ENCODE results near the gene PHYHIPL. TPM values are rescaled to one million over a fixed set of nuclear protein-coding genes. Genes with fewer than 3 reads are reported as not detected.
"Not testable (repeated sequence)": the region's sequence is repeated elsewhere in the genome, so short reads cannot be mapped to it uniquely, and the experiment has no call there.

Gene PHYHIPL
- total and polyA plus RNA-seq, 2 experiments from 2014 or later, result not detected

DNA sequence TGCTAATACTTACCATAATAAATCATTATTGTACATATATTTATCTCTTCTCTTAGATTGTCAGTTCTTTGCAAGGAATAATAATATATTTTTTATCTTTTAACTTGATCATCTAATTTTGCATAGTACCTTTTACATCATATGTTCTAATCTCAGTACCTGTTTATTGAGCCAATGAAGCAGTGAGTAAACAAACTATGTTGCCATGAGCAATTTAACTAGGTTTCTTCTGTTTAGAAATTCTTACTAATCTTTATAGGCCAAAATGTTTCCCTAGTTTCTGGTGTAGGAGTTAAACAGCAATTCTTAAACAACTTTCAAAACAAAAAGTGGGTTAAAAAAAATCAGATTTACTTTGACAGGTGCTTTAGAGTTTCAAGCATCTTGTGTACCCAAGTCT, 61.3 kb downstream of the PHYHIPL start:
- in situ Hi-C loops (cut with MboI), result no loop called here
- Histone ChIP-seq H3K4me3 (no peak overlapping the region), H3K9me2 (ENCODE audit: insufficient read depth) (no peaks in the 10 kb centered on the region), H3K27ac (no peak overlapping the region), H3K79me2 (ENCODE audit: insufficient read depth) (no peaks in the 10 kb centered on the region), H3K4me1 (ENCODE audit: insufficient read depth) (no peaks in the 10 kb centered on the region), H3K27me3 (replicated peaks; ENCODE audit: insufficient read depth) (no peaks in the 10 kb centered on the region), H3K4me2 (ENCODE audit: unreplicated experiment) (no peak overlapping the region), H4K20me1 (ENCODE audit: insufficient read depth) (no peaks in the 10 kb centered on the region), H2AFZ (no peak overlapping the region), H3K9me3 (ENCODE audit: low read depth) (no peaks in the 10 kb centered on the region), H3F3A (ENCODE audit: insufficient read depth) (no peaks in the 10 kb centered on the region), H3K9ac (no peak overlapping the region), H3K36me3 (ENCODE audit: low read depth) (no peaks in the 10 kb centered on the region)
- TF ChIP-seq EZH2 (IDR thresholded peaks at IDR 0.05; ENCODE audit: insufficient read depth, poor library complexity, severe bottlenecking), result no peak
- no peak for TF ChIP-seq EZH2phosphoT487 (IDR thresholded peaks at IDR 0.05; ENCODE audit: insufficient read depth, low read depth)
- DNase-seq, result no peak

DNA sequence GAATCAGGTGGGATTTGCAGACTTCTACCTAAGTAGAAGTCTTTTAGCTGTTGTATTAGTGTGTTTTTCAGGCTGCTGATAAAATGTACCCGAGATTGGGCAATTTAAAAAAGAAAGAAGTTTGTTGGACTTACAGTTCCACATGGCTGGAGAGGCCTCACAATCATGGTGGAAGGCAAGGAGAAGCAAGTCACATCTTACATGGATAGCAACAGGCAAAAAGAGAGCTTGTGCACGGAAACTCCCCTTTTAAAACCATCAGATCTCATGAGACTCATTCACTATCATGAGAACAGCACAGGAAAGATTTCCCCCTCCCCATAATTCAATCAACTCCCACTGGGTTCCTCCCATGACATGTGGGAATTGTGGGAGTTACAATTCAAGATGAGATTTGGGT, 62.7 kb downstream of the PHYHIPL start:
- 61 to 66% methylated on average over 2 of the region's 2 CpGs for WGBS, 2 experiments (ENCODE audit: low coverage in 1 of 2, low lambda C conversion rate in 2 of 2, missing lambda C conversion rate in 2 of 2)
- in situ Hi-C loops (cut with MboI), result not testable (repeated sequence)

DNA sequence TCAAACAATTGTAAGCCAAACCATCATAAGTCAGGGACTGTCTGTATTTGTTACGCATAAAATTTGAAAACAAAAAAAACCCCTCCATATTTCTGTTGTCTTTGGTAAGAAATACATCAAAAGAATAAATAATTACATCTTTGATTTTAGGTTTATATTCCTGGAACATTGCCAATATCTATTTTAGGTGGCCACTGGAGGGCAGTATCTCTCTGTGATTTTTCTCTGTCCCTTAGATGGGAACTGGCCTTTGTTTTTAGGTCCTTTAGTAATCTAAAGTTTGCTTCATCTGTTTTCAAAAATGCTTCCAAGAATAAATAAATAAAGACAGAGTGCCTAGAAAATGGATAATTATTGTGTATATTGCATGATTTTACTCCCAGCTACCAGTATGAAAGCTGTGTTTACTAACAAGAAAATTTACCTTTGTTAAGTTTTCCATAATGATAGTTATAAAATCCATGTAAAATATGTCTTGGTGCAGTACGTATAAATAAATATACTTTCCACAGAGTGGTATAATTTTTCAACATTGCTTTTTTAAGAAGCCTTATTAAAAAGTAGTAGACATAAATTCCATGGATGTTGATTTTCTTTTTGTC, 64.2 kb downstream of the PHYHIPL start:
- no peaks in the 10 kb centered on the region for H3K27me3 ChIP-seq (replicated peaks; ENCODE audit: insufficient read depth)
- no peaks in the 10 kb centered on the region for H3K4me1 ChIP-seq (ENCODE audit: insufficient read depth)
- H3K4me3 ChIP-seq, result no peak overlapping the region
- H3K36me3 ChIP-seq (ENCODE audit: low read depth), result no peaks in the 10 kb centered on the region
- DNase-seq, result peak; percentile 72
- H3K9me3 ChIP-seq (ENCODE audit: low read depth), result no peaks in the 10 kb centered on the region
- no peaks in the 10 kb centered on the region for H3K9me2 ChIP-seq (ENCODE audit: insufficient read depth)
- 0 to 8% methylated on average over 2 of the region's 2 CpGs for WGBS, 2 experiments (ENCODE audit: low coverage in 1 of 2, low lambda C conversion rate in 2 of 2, missing lambda C conversion rate in 2 of 2)
- no peak overlapping the region for H3K4me2 ChIP-seq (ENCODE audit: unreplicated experiment)
- H4K20me1 ChIP-seq (ENCODE audit: insufficient read depth), result no peaks in the 10 kb centered on the region
- H2AFZ ChIP-seq, result no peak overlapping the region
- in situ Hi-C loops (cut with MboI), result loop anchor here (5.0 kb wide), 1 partner anchor 332 kb away; no protein-coding TSS in a partner anchor
- no peaks in the 10 kb centered on the region for H3K79me2 ChIP-seq (ENCODE audit: insufficient read depth)
- H3F3A ChIP-seq (ENCODE audit: insufficient read depth), result no peaks in the 10 kb centered on the region
- TF ChIP-seq EZH2phosphoT487 (IDR thresholded peaks at IDR 0.05; ENCODE audit: insufficient read depth, low read depth) (no peak), EZH2 (IDR thresholded peaks at IDR 0.05; ENCODE audit: insufficient read depth, poor library complexity, severe bottlenecking) (no peak)
- H3K27ac ChIP-seq, result no peak overlapping the region
- H3K9ac ChIP-seq, result no peak overlapping the region

More for the DNA sequence above, 62.7 kb downstream of the PHYHIPL start:
- not testable (repeated sequence) for H3K9me2 ChIP-seq (ENCODE audit: insufficient read depth); H3K4me2 ChIP-seq (ENCODE audit: unreplicated experiment); DNase-seq; H3K4me1 ChIP-seq (ENCODE audit: insufficient read depth); H3K27ac ChIP-seq; H3K79me2 ChIP-seq (ENCODE audit: insufficient read depth); H3K9ac ChIP-seq; H3K9me3 ChIP-seq (ENCODE audit: low read depth); H3K36me3 ChIP-seq (ENCODE audit: low read depth); H3F3A ChIP-seq (ENCODE audit: insufficient read depth); H4K20me1 ChIP-seq (ENCODE audit: insufficient read depth); H2AFZ ChIP-seq; H3K27me3 ChIP-seq (replicated peaks; ENCODE audit: insufficient read depth); H3K4me3 ChIP-seq

DNA sequence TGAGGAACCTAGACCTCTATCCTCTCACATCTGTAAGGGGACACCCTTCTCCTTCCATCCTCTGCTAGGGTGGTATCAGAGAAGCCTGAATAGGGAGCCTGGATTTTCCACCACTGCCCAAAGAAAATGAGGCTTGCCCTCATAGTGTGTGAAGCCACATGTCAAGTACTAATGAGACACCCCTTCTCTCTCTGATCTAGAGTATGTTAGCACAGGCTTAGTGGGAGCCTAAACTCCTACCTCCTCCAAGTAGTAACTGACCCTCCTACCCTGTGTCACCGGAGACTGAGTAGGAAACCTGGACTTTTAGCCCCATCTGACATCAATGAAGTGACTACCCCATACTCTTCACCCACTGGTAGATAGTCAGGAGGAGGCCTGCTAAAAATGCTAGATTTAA, 65.6 kb downstream of the PHYHIPL start:
- no peaks in the 10 kb centered on the region for H3K27me3 ChIP-seq (replicated peaks; ENCODE audit: insufficient read depth)
- H3K27ac ChIP-seq, result no peak overlapping the region
- H3K9ac ChIP-seq, result no peak overlapping the region
- no peaks in the 10 kb centered on the region for H3K36me3 ChIP-seq (ENCODE audit: low read depth)
- no peak for TF ChIP-seq EZH2phosphoT487 (IDR thresholded peaks at IDR 0.05; ENCODE audit: insufficient read depth, low read depth)
- TF ChIP-seq EZH2 (IDR thresholded peaks at IDR 0.05; ENCODE audit: insufficient read depth, poor library complexity, severe bottlenecking), result no peak
- H3K4me2 ChIP-seq (ENCODE audit: unreplicated experiment), result no peak overlapping the region
- H2AFZ ChIP-seq, result no peak overlapping the region
- H3K4me3 ChIP-seq, result no peak overlapping the region
- no peaks in the 10 kb centered on the region for H3K9me2 ChIP-seq (ENCODE audit: insufficient read depth)
- no peaks in the 10 kb centered on the region for H3K4me1 ChIP-seq (ENCODE audit: insufficient read depth)
- no peaks in the 10 kb centered on the region for H4K20me1 ChIP-seq (ENCODE audit: insufficient read depth)
- H3K9me3 ChIP-seq (ENCODE audit: low read depth), result no peaks in the 10 kb centered on the region
- WGBS, 2 experiments (ENCODE audit: low coverage in 1 of 2, low lambda C conversion rate in 2 of 2, missing lambda C conversion rate in 2 of 2), result 83 to 94% methylated on average over 1 of the region's 1 CpG
- no peaks in the 10 kb centered on the region for H3K79me2 ChIP-seq (ENCODE audit: insufficient read depth)
- no peaks in the 10 kb centered on the region for H3F3A ChIP-seq (ENCODE audit: insufficient read depth)
- no peak for DNase-seq
- in situ Hi-C loops (cut with MboI), result loop anchor here (5.0 kb wide), 1 partner anchor 330 kb away; no protein-coding TSS in a partner anchor

DNA sequence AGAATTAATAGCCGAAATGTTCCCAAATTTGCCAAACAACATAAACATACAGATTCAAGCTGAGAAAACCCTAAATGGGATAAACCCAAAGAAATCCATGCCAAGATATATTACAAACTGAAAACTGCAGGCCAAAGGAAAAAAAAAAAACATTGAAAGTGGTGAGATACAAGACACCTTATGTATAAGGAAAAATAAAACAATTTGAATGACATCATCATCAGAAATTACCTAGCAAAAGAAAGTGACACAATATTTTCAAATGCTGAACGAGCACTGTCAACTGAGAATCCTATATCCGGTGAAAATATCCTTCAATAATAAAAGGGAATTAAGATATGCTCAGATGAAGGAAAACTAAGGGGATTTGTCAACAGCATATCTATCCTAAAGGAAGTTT, 66.5 kb downstream of the PHYHIPL start:
- Histone ChIP-seq H3K4me3 (no peak overlapping the region), H3K27me3 (replicated peaks; ENCODE audit: insufficient read depth) (no peaks in the 10 kb centered on the region), H4K20me1 (ENCODE audit: insufficient read depth) (no peaks in the 10 kb centered on the region), H3K36me3 (ENCODE audit: low read depth) (no peaks in the 10 kb centered on the region), H3K4me1 (ENCODE audit: insufficient read depth) (no peaks in the 10 kb centered on the region), H3K9me2 (ENCODE audit: insufficient read depth) (no peaks in the 10 kb centered on the region), H3F3A (ENCODE audit: insufficient read depth) (no peaks in the 10 kb centered on the region), H3K4me2 (ENCODE audit: unreplicated experiment) (no peak overlapping the region), H3K9ac (no peak overlapping the region), H3K27ac (no peak overlapping the region), H3K9me3 (ENCODE audit: low read depth) (no peaks in the 10 kb centered on the region), H2AFZ (no peak overlapping the region), H3K79me2 (ENCODE audit: insufficient read depth) (no peaks in the 10 kb centered on the region)
- WGBS, 2 experiments (ENCODE audit: low coverage in 1 of 2, low lambda C conversion rate in 2 of 2, missing lambda C conversion rate in 2 of 2), result 92 to 93% methylated on average over 3 of the region's 3 CpGs
- in situ Hi-C loops (cut with MboI), result loop anchor here (5.0 kb wide), 1 partner anchor 329 kb away; no protein-coding TSS in a partner anchor
- TF ChIP-seq EZH2 (IDR thresholded peaks at IDR 0.05; ENCODE audit: insufficient read depth, poor library complexity, severe bottlenecking) (no peak), EZH2phosphoT487 (IDR thresholded peaks at IDR 0.05; ENCODE audit: insufficient read depth, low read depth) (no peak)
- DNase-seq, result no peak
